DOHH2 (cell line): ENCODE data around the gene UNC79.

Source experiments
- CTCF ChIP-seq: fragments of 200-600 bp; sonication (generic); IDR thresholded peaks from one replicate; pipeline ENCODE4 v1.5.1; 2014; ENCODE audit warnings: antibody characterized with exemption, mild to moderate bottlenecking, low read depth, low read length; ENCODE audit not compliant: poor library complexity, severe bottlenecking
- EZH2phosphoT487 ChIP-seq: fragments of 200-600 bp; sonication (generic); IDR thresholded peaks from 2 replicates; pipeline ENCODE4 v1.6.1; 2017; ENCODE audit warnings: borderline replicate concordance, mild to moderate bottlenecking, antibody characterized with exemption, low read length, moderate library complexity, mixed read lengths

- TF ChIP-seq CTCF = no peak
- TF ChIP-seq EZH2phosphoT487 = no peak
Measured at GRCh38 chr14:93745603-93746273, 315.0 kb downstream of the UNC79 start.
